Upper lobe of left lung (tissue), 4 donors: Measurements from ENCODE around the gene APH1B.

Source experiments
- EP300 ChIP-seq, 4 donors: sonication (generic); formaldehyde crosslinking; IDR thresholded peaks; one replicate each; pipeline ENCODE4 v1.5.1; 2017; ENCODE audit warnings: antibody characterized with exemption in 4 of 4, control low read depth in 2 of 4
- POLR2AphosphoS5 ChIP-seq, 2 donors: sonication (generic); formaldehyde crosslinking; IDR thresholded peaks; one replicate each; pipeline ENCODE4 v1.5.1; 2017; ENCODE audit warnings: antibody characterized with exemption in 2 of 2
- TF ChIP-seq, protein P1 (sequence below), 6 experiments: fragments of 450-650 bp in 4 of 6; fragments of 200-600 bp in 2 of 6; sonication (generic) in 2 of 6; IDR thresholded peaks; one replicate each; pipeline ENCODE4 v1.5.1; 2016 to 2019; ENCODE audit warnings: antibody characterized with exemption in 6 of 6

DNA sequence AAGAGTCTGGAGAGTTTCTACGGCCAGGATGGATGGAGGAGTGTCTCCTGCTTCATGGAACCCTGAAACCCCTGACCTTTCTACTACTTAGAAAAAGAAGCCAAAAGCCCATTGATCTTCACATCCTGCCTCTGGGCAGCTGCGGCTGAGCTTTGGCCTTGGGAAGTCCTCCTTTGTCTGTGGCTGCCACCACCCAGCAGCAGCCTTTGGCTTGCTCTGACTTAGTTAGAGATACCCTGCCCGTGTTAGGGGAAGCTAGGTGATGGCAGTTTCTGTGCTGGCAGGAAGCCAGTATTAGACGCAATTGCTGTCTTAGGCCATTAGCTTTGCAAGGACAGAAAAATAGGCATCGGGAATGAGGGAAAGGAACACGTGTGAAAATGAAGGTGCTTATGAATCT lies 18.8 kb downstream of the APH1B start:
- TF ChIP-seq EP300 (IDR thresholded peaks at IDR 0.05) (no peak), POLR2AphosphoS5 (IDR thresholded peaks at IDR 0.05) (no peak)
- TF ChIP-seq, protein P1, sequence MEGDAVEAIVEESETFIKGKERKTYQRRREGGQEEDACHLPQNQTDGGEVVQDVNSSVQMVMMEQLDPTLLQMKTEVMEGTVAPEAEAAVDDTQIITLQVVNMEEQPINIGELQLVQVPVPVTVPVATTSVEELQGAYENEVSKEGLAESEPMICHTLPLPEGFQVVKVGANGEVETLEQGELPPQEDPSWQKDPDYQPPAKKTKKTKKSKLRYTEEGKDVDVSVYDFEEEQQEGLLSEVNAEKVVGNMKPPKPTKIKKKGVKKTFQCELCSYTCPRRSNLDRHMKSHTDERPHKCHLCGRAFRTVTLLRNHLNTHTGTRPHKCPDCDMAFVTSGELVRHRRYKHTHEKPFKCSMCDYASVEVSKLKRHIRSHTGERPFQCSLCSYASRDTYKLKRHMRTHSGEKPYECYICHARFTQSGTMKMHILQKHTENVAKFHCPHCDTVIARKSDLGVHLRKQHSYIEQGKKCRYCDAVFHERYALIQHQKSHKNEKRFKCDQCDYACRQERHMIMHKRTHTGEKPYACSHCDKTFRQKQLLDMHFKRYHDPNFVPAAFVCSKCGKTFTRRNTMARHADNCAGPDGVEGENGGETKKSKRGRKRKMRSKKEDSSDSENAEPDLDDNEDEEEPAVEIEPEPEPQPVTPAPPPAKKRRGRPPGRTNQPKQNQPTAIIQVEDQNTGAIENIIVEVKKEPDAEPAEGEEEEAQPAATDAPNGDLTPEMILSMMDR (IDR thresholded peaks at IDR 0.05), result no peak
